ENCODE results near the gene VILL. TPM values are rescaled to one million over a fixed set of nuclear protein-coding genes. Genes with fewer than 3 reads are reported as not detected.

VILL gene
- total RNA-seq, 2 donors from 2014 or later: 11.5 to 13.7 TPM

DNA sequence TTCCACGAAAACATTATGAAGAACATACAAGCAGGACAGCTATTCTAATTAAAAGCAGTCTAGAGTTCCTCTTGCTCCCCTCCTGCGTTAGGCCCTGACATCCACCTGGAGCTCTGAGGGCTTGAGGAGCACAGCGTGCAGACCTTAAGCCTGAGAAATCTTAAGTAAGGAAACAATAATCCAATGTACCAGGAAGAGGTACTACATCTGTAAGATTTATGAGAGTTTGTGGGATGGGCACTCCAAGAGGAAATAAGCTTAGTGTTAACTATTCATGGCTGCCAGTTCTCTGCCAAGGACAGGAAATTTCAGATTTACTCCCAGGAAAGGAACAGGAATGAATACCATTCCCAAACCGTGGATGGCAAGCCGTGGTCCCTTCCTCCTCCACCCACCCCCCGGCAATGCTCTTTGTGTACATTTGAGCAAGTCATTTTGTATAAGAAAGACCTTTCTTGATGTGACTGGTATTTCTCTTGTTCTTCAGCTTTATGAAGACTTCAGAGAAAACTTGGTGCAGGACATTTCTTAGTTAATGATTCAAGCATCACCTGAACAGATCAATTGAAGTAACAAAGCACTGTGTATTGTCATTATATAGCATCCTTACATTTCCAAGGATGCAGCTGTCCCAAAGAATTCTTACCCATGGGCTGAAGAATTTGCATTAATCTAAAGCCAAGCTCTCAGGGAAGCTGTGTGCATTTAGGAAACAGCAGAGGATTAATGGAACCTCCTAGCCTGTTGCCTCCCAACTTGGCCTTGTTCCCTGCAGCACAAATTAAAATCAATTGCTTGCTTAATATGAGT lies 28.8 kb upstream of the VILL start:
- no peak for ATAC-seq (ENCODE audit: insufficient number of reproducible peaks, low FRiP score, low read depth)
- peak overlapping the region in 1 of 2 donors; percentile 13 for H3K27ac ChIP-seq
- no peak for TF ChIP-seq CTCF (IDR thresholded peaks at IDR 0.05)

GRCh38 chr3:37963016-37963415 lies 27.6 kb upstream of the VILL start:
- peaks cover 6 to 28% of the 10 kb centered on the region in 2 donors for H3K4me1 ChIP-seq (ENCODE audit: control insufficient read depth in 1 of 2, low read depth in 2 of 2)
- DNase-seq (ENCODE audit: low spot score) (no peak), ATAC-seq (ENCODE audit: insufficient number of reproducible peaks, low FRiP score, low read depth) (no peak)
- H3K4me3 ChIP-seq: no peak overlapping the region
- no peak for TF ChIP-seq CTCF (IDR thresholded peaks at IDR 0.05)
- no peaks in the 10 kb centered on the region for H3K36me3 ChIP-seq
- no peaks in the 10 kb centered on the region for H3K27me3 ChIP-seq (replicated peaks; ENCODE audit: insufficient read depth)
- H3K27ac ChIP-seq: peak overlapping the region in 1 of 2 donors; percentile 11
- no peaks in the 10 kb centered on the region for H3K9me3 ChIP-seq

More for the DNA sequence above, 28.8 kb upstream of the VILL start:
- H3K4me3 ChIP-seq: no peak overlapping the region
- H3K4me1 ChIP-seq (ENCODE audit: control insufficient read depth in 1 of 2, low read depth in 2 of 2): peaks cover 7 to 30% of the 10 kb centered on the region in 2 donors
- no peak for DNase-seq (ENCODE audit: low spot score)
- H3K27me3 ChIP-seq (replicated peaks; ENCODE audit: insufficient read depth): no peaks in the 10 kb centered on the region
- no peaks in the 10 kb centered on the region for H3K9me3 ChIP-seq
- H3K36me3 ChIP-seq: no peaks in the 10 kb centered on the region

DNA sequence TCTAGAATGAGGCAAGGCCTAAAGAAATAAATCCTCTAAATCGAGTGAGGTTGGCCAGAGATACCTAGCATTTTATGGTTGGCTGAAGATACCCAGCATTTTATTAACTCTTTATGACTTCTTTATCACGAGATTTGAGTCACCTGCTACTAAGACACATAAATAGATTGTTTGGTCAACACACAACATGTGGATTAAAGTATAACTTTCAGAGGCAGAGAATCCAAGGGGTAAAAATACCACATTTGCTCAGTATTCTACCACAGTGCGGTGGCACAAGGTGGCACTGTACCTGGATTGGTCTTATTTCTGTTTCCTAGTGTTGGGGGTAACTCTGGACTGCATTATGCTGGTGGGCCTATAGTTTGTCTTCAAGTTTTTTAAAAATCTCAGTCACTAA lies 27.0 kb upstream of the VILL start:
- DNase-seq (ENCODE audit: low spot score) (no peak), ATAC-seq (ENCODE audit: insufficient number of reproducible peaks, low FRiP score, low read depth) (no peak)
- no peaks in the 10 kb centered on the region for H3K36me3 ChIP-seq
- no peaks in the 10 kb centered on the region for H3K9me3 ChIP-seq
- H3K27me3 ChIP-seq (replicated peaks; ENCODE audit: insufficient read depth): no peaks in the 10 kb centered on the region
- no peak for TF ChIP-seq CTCF (IDR thresholded peaks at IDR 0.05)
- H3K4me1 ChIP-seq (ENCODE audit: control insufficient read depth in 1 of 2, low read depth in 2 of 2): peaks cover 6 to 28% of the 10 kb centered on the region in 2 donors
- no peak overlapping the region for H3K4me3 ChIP-seq
- peak overlapping the region in 1 of 2 donors; percentile 11 for H3K27ac ChIP-seq

GRCh38 chr3:37964146-37964545 lies 26.4 kb upstream of the VILL start:
- ATAC-seq (ENCODE audit: insufficient number of reproducible peaks, low FRiP score, low read depth) (no peak), DNase-seq (ENCODE audit: low spot score) (no peak)
- Histone ChIP-seq H3K4me3 (no peak overlapping the region), H3K27me3 (replicated peaks; ENCODE audit: insufficient read depth) (no peaks in the 10 kb centered on the region), H3K36me3 (no peaks in the 10 kb centered on the region), H3K9me3 (no peaks in the 10 kb centered on the region), H3K4me1 (ENCODE audit: control insufficient read depth in 1 of 2, low read depth in 2 of 2) (peaks cover 6 to 33% of the 10 kb centered on the region in 2 donors), H3K27ac (no peak overlapping the region)
- TF ChIP-seq CTCF (IDR thresholded peaks at IDR 0.05): no peak

DNA sequence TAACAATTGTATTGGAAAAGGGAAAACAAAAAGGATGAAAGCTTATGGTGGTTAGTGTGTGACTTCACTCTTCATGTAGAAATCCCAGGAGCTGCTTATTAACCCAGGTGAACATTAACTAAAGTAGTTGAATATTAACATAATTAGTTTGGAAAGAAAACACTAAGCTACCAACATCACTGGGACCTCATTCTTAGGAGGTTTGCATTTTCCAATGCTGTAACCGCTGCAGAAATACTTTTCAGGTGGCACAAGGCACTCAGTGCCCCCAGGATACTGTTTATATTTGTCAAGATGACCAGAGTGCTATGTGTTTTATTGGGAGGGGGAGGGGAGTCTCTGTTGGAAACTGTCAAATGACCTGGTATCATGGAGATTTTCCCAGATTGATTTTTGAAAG lies 25.9 kb upstream of the VILL start:
- DNase-seq (ENCODE audit: low spot score) (no peak), ATAC-seq (ENCODE audit: insufficient number of reproducible peaks, low FRiP score, low read depth) (no peak)
- Histone ChIP-seq H3K36me3 (no peaks in the 10 kb centered on the region), H3K4me3 (no peak overlapping the region), H3K4me1 (ENCODE audit: control insufficient read depth in 1 of 2, low read depth in 2 of 2) (peaks cover 6 to 39% of the 10 kb centered on the region in 2 donors), H3K9me3 (no peaks in the 10 kb centered on the region), H3K27ac (no peak overlapping the region), H3K27me3 (replicated peaks; ENCODE audit: insufficient read depth) (no peaks in the 10 kb centered on the region)
- no peak for TF ChIP-seq CTCF (IDR thresholded peaks at IDR 0.05)
